T-helper 2 cell treated with Interferon-gamma antibody and Interleukin-4, amounts not matched to agents 100 ng/mL and 5 ng/mL, for 36 hours (primary cell): Measurements from ENCODE around the gene SPDYC. TPM values are rescaled to one million over a fixed set of nuclear protein-coding genes. Genes with fewer than 3 reads are reported as not detected.

ENCODE experiments used
- intact Hi-C: fragments of 100-400 bp; cut with micrococcal nuclease; formaldehyde crosslinking; loops from one replicate; pipeline ENCODE4 v1.15.1; 2023
- total RNA-seq: library from RNA; stranded (reverse); gene quantifications from 2 replicates; pipeline ENCODE4 v1.2.3, GENCODE V29; 2022

SPDYC gene
- total RNA-seq, 1 donor from 2014 or later: not detected

DNA sequence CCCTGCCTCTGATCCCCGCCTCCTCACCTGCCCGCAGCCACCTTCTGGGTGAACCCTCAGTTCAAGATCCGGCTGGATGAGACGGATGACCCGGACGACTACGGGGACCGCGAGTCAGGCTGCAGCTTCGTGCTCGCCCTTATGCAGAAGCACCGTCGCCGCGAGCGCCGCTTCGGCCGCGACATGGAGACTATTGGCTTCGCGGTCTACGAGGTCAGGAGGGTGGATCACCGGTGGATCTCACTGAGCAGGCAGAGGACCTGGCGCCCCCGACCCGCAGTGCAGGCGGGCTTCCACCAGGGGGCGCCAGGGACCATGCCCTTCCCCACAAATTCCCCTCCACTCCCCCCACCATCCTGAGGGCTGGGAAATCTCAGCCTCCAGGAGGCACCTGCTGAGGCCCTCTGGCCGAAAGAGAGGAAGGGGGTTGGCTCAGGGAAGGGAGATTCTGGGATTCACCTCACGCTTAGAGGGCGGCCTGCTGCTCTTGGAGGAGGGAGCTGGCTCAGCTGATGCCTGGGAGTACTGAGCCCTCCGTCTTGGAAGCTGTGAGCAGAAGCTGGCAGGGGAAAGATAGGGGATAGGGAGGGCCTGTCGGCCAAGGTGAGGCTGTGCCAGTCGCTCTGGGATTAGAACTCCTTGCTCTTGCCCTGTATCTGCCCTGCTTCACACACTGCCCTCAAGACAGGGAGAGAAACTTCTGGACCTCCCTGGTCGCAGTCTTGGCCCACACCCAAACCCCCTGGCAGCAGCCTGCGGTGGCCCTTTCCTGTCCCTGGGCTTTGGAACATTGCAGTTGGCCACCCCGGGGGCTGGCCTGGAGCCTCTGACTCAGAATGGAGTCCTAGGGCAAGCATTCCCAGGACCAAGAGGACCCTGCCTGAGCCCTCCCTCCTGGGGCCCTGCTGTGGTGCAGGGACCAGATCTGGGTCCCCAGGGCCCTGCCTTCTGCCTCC lies 34.9 kb downstream of the SPDYC start:
- intact Hi-C loops: no loop called here

DNA sequence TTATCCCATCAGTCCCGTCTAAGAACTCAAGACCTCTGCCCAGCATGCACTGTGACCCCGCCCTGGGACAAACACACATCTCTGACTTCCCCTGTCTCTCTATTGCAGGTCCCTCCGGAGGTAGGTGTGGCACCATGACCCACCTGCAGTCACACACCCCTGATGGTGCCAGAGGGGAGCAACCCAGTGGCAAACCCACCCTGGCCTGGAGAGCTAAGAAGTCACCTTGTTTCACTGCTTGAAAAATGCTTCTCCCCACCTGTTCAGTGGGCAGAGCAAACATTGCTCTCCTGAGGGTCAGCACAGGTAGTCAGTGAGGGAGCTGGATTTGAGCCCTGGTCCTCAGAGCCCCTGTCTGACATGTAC lies 35.6 kb downstream of the SPDYC start:
- intact Hi-C loops: no loop called here

DNA sequence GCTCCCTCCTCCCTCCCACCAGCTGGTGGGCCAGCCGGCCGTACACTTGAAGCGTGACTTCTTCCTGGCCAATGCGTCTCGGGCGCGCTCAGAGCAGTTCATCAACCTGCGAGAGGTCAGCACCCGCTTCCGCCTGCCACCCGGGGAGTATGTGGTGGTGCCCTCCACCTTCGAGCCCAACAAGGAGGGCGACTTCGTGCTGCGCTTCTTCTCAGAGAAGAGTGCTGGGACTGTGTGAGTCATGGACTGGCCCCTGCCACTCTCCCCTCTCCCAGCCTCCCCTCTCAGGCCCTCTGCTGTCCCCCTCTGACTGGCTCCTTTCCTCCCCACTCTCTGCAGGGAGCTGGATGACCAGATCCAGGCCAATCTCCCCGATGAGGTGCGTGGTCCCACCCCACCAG lies 36.4 kb downstream of the SPDYC start:
- intact Hi-C loops: no loop called here

DNA sequence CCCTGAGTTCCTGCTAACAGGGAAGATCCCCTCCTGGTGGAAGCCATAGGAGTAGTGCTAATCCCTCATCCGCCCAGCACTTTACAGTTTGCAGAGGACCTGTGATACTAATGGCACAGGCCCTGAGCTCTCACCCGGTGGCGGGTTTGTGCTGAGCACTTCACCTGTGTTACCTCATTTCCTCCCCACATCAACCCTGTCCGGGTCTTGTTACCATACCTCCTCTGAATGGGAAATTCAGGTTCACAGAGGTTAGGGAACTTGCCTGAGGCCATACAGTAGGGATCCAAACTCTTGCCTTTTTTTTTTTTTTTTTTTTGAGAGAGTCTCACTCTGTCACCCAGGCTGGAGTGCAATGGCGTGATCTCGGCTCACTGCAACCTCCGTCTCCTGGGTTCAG lies 36.9 kb downstream of the SPDYC start:
- intact Hi-C loops: no loop called here

- intact Hi-C loops: no loop called here
Observed at GRCh38 chr11:65207918-65208784, 38.1 kb downstream of the SPDYC start.

DNA sequence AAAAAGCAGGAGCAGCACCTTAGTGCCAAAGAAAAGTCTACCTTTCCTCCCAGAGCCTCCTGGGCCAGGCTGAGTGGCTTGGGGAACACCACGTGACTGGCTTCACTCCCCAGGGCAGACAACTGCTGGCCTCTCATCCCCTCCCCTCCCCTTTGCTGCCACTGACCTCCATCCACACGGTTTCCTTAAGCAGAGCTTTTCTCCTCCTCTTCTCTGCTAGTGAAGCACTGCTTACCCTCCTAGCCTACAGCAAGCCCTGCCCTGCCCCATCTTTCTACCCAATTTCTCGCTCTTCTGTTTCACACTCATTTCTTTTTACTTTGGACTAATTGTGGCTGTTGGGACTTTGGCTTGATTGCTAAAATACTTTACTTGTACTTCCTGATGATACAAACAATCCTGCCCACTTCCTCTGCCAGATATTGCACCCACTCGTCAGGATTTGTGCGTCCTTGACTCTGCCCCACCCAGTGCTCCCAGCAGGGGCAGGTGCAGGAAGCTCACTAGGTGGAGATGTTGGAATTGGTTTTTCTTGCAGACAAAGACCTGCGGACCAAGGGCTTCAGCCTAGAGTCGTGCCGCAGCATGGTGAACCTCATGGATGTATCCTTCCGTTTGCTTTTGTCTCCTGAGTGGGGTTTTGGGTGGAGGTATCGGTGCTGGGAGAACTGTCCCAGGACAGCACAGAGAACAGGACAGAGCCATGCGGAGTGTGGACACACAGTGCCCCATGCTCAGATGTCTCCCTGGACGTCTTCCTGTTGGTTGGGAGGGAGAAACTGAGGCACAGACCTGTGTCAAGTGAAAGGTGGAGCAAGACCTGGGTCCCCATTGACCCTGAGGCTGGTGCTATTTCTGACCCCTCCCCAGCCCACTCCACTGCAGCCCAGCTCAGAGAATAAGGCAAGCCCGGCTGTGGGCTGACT lies 39.0 kb downstream of the SPDYC start:
- intact Hi-C loops: no loop called here

DNA sequence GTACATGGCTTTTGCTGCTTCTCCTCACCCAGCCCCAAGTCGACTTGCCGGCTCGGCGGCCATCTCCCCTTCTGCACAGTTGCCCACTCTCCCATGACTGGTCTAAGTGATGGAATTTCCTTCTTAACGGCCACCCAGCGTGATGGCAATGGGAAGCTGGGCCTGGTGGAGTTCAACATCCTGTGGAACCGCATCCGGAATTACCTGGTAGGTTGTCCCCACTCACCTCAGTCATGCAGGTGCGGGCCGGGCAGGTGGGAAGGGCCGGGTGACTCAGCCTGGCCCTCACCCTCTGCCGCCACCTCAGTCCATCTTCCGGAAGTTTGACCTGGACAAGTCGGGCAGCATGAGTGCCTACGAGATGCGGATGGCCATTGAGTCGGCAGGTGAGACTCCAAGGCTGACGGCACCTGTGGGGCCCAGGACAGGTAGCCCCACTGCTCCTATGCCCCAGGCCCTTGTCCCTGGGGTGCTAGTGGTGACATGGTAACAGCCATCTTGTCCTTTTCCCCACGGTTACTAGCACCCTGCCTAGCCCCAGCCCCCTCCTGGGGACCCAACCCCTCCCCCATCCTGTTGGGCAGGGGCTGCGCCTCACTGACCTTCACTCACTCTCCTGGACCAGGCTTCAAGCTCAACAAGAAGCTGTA lies 39.8 kb downstream of the SPDYC start:
- intact Hi-C loops: no loop called here

GRCh38 chr11:65210361-65210731 lies 40.3 kb downstream of the SPDYC start:
- intact Hi-C loops: no loop called here

GRCh38 chr11:65210748-65211147 lies 40.7 kb downstream of the SPDYC start:
- intact Hi-C loops: no loop called here

DNA sequence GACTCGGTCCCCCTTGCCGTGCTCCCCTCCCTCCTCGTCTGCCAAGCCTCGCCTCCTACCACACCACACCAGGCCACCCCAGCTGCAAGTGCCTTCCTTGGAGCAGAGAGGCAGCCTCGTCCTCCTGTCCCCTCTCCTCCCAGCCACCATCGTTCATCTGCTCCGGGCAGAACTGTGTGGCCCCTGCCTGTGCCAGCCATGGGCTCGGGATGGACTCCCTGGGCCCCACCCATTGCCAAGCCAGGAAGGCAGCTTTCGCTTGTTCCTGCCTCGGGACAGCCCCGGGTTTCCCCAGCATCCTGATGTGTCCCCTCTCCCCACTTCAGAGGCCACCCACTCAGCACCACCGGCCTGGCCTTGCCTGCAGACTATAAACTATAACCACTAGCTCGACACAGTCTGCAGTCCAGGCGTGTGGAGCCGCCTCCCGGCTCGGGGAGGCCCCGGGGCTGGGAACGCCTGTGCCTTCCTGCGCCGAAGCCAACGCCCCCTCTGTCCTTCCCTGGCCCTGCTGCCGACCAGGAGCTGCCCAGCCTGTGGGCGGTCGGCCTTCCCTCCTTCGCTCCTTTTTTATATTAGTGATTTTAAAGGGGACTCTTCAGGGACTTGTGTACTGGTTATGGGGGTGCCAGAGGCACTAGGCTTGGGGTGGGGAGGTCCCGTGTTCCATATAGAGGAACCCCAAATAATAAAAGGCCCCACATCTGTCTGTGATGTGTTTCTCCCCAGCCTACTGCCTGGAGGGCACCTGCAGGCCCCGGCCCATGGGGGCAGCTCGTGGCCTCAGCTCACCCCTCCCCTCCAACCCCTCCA lies 41.5 kb downstream of the SPDYC start:
- intact Hi-C loops: no loop called here

- intact Hi-C loops: no loop called here
Observed at GRCh38 chr11:65212226-65212801, 42.3 kb downstream of the SPDYC start.

DNA sequence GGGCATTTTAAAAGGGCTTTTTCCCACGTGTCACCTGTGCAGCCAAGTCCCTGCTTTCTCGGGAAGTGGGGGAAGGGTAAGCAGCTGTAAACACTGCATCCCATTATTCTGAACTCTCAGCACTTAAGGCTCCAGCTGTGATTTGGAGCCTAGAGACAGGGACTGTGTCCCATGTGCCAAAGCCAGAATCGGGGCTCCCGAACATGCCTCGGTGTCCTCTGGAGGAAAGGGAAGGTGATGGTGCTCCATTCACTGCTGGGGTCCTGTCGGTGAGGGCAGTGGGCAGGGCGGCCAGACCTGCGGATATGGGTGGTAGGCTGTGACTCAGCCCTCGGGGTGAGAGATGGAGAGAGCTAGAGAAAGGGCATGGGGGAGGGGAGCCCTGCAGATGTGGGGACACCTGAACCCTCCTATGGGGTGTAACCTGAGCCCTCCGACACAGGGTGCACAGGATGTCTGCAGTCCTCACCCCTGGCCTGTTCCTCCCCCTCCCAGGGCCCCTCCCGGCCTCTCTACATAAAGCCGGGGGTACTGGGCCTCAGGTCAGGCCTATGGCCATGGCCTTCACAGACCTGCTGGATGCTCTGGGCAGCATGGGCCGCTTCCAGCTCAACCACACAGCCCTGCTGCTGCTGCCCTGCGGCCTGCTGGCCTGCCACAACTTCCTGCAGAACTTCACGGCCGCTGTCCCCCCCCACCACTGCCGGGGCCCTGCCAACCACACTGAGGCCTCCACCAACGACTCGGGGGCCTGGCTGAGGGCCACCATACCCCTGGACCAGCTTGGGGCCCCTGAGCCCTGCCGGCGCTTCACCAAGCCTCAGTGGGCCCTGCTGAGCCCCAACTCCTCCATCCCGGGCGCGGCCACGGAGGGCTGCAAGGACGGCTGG lies 43.5 kb downstream of the SPDYC start:
- intact Hi-C loops: no loop called here

DNA sequence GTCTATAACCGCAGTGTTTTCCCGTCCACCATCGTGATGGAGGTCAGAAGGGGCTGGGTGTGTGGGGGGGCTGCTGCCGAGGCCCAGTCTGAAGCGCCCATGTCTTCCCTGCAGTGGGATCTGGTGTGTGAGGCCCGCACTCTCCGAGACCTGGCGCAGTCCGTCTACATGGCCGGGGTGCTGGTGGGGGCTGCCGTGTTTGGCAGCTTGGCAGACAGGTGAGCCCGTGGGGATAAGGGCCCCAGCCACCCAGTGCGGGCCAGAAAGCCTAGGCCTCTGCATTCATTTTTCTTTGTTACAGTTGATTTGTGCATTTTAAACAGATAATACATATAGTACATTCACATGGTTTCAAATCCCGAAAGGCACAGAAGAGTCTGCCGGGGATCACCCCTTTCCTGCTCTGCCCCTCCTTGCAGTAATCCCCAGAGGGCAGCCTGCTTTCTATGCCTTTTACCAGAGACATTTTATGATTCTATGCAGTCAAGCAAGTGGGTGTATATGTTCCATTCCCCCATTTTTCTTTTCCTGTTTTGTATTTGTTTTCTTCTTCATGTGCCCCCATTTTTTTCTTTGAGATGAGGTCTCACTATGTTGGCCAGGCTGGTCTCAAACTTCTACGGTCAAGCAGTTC lies 44.3 kb downstream of the SPDYC start:
- intact Hi-C loops: no loop called here

GRCh38 chr11:65215441-65216076 lies 45.5 kb downstream of the SPDYC start:
- intact Hi-C loops: no loop called here

DNA sequence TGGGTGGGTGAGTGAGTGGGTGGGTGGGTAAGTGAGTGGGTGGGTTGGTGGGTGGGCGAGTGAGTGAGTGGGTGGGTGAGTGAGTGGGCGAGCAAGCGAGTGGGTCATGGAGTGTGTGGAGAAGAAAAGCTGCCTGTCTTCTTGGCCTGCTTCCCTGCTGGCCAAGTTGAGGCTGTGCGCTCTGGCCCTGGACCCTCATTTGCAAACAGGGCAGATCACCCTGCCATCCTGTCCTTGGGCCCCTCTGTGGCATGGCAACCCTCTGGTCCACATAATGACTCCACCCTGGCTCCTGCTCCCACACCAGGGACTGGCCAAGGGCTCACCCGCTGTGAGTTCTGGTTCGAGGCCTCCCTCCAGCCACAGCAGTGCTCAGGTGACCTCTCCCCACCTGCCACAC lies 46.8 kb downstream of the SPDYC start:
- intact Hi-C loops: no loop called here

DNA sequence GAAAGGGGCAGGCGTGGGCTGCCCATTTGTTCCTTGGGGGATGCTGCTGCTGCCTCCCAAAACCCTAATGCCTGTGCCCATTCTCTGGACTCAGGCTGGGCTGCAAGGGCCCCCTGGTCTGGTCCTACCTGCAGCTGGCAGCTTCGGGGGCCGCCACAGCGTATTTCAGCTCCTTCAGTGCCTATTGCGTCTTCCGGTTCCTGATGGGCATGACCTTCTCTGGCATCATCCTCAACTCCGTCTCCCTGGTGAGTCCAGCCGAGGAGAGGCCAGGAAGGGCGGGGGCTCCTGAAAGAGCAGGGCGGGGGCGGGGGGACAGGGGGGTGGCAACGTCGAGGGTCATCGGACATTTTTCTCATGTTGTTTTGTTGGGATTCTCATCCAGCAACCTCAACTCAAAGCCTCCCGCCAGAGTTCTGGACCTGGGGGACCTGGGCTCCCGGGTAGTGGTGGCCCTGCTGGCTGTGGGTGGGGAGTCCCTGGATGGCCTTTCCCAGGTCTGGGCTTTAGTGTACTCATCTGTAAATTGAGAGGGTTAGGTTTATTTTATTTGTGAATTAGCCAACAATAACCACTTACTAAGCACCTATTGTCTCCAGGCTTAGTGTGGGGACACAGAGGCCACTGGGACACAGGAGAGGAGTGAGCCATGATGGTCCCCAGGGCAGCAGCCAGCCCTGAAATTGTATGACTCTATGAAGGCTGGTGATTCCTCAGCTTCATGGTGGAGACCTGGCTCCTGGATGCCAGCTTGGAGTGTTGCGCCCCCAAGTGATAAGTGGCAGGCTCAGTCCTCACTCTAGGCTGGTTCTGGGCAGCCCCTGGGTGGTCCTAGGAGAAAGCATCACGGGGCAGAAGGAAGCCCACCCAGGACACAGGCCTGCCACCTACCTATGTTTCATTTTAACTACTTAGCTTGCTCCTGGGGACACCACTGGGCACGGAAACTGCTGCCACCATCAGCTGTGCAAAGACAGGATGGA lies 47.7 kb downstream of the SPDYC start:
- intact Hi-C loops: no loop called here
